ENCODE measurements around the gene ITGA2B. TPM values are rescaled to one million over a fixed set of nuclear protein-coding genes. Genes with fewer than 3 reads are reported as not detected.

ITGA2B gene
- total and polyA plus RNA-seq, 2 of the 13 experiments (the other 11 are each of a cell fraction or from before 2014, with no cell fraction given) = 0.38 to 1.1 TPM

GRCh38 chr17:44363613-44364159 is 25.8 kb downstream of the ITGA2B start, which contains the start of gene FAM171A2 (continued):
- TF ChIP-seq ZNF407 (CRISPR knock-in tag; IDR thresholded peaks at IDR 0.05; ENCODE audit: not compliant biosample characterization) (no peak), ZSCAN21 (CRISPR knock-in tag; IDR thresholded peaks at IDR 0.05; ENCODE audit: borderline replicate concordance) (peak; percentile 71; the same call in 1 of the 2 replicates), TFDP1 (CRISPR knock-in tag; IDR thresholded peaks at IDR 0.05; ENCODE audit: borderline replicate concordance) (peak; percentile 85; the same call in 1 of the 2 replicates), ZNF646 (CRISPR knock-in tag; IDR thresholded peaks at IDR 0.05) (no peak), ZNF235 (CRISPR knock-in tag; IDR thresholded peaks at IDR 0.05; ENCODE audit: borderline replicate concordance) (no peak), CREB3 (CRISPR knock-in tag; IDR thresholded peaks at IDR 0.05) (no peak), ZFP91 (CRISPR knock-in tag; IDR thresholded peaks at IDR 0.05; ENCODE audit: borderline replicate concordance) (no peak)
